GM23338 (cell line): ENCODE data around the gene MRO. TPM values are rescaled to one million over a fixed set of nuclear protein-coding genes. Genes with fewer than 3 reads are reported as not detected.
A peak's percentile ranks its signal among the peaks of the same experiment; 100 is the strongest.

Experiments used
- ATAC-seq: fragments of 200-7000 bp; cut with Tn5 transposase; 3 replicates; pipeline ENCODE4 v1.9.1; 2020
- DNase-seq: peaks from one replicate; pipeline ENCODE4 v3.0.0-alpha.2; 2015; ENCODE audit warnings: low spot score
- H2AFZ ChIP-seq: fragments of 200-600 bp; sonication (generic); 2 replicates; pipeline ENCODE4 v1.8.0; 2016; ENCODE audit warnings: antibody characterized with exemption, mild to moderate bottlenecking, moderate library complexity
- H3F3A ChIP-seq: fragments of 200-600 bp; sonication (generic); replicated peaks from 2 replicates; pipeline ENCODE4 v1.8.0; 2017; ENCODE audit warnings: antibody characterized with exemption, mixed run types, low read depth
- H3K27ac ChIP-seq: fragments of 200-600 bp; sonication (generic); 2 replicates; pipeline ENCODE4 v1.6.1; 2016; ENCODE audit warnings: low read depth
- H3K27me3 ChIP-seq: fragments of 200-600 bp; sonication (generic); 2 replicates; pipeline ENCODE4 v1.8.0; 2016; ENCODE audit warnings: mild to moderate bottlenecking, mixed run types, moderate library complexity; ENCODE audit not compliant: insufficient read depth
- H3K36me3 ChIP-seq: fragments of 200-600 bp; sonication (generic); 2 replicates; pipeline ENCODE4 v1.8.0; 2016; ENCODE audit warnings: mild to moderate bottlenecking; ENCODE audit not compliant: insufficient read depth
- H3K4me1 ChIP-seq: fragments of 200-600 bp; sonication (generic); 2 replicates; pipeline ENCODE4 v1.8.0; 2016; ENCODE audit warnings: mild to moderate bottlenecking, moderate library complexity; ENCODE audit not compliant: insufficient read depth
- H3K4me2 ChIP-seq: fragments of 200-600 bp; sonication (generic); 2 replicates; pipeline ENCODE4 v1.7.1; 2017; ENCODE audit warnings: mixed run types
- H3K4me3 ChIP-seq: fragments of 200-600 bp; sonication (generic); 2 replicates; pipeline ENCODE4 v1.6.1; 2016; ENCODE audit warnings: mixed run types
- H3K79me2 ChIP-seq: fragments of 200-600 bp; sonication (generic); replicated peaks from 2 replicates; pipeline ENCODE4 v1.8.0; 2017; ENCODE audit warnings: mild to moderate bottlenecking; ENCODE audit not compliant: insufficient read depth
- H3K9me2 ChIP-seq: fragments of 200-600 bp; sonication (generic); 2 replicates; pipeline ENCODE4 v1.8.0; 2017; ENCODE audit not compliant: insufficient read depth
- H4K20me1 ChIP-seq: fragments of 200-600 bp; sonication (generic); replicated peaks from 2 replicates; pipeline ENCODE4 v1.8.0; 2017; ENCODE audit warnings: mild to moderate bottlenecking; ENCODE audit not compliant: insufficient read depth
- H3K27ac Mint-ChIP-seq: 2 replicates; pipeline ENCODE4 v1.8.0; 2020; ENCODE audit warnings: inconsistent platforms, mild to moderate bottlenecking, moderate library complexity, mixed read lengths
- H3K27me3 Mint-ChIP-seq: 3 replicates; pipeline ENCODE4 v1.8.0; 2022; ENCODE audit warnings: low read depth, mild to moderate bottlenecking, moderate library complexity, mixed read lengths, inconsistent platforms; ENCODE audit not compliant: insufficient read depth, poor library complexity
- H3K36me3 Mint-ChIP-seq: 3 replicates; pipeline ENCODE4 v1.8.0; 2021; ENCODE audit warnings: low read depth, mild to moderate bottlenecking, inconsistent platforms, moderate library complexity, mixed read lengths
- H3K4me1 Mint-ChIP-seq: 3 replicates; pipeline ENCODE4 v1.8.0; 2020; ENCODE audit warnings: mild to moderate bottlenecking, inconsistent platforms, mixed read lengths
- H3K4me3 Mint-ChIP-seq: 3 replicates; pipeline ENCODE4 v1.8.0; 2021; ENCODE audit warnings: moderate library complexity, mild to moderate bottlenecking, inconsistent platforms, mixed read lengths
- H3K9me3 Mint-ChIP-seq: 3 replicates; pipeline ENCODE4 v1.8.0; 2020; ENCODE audit warnings: moderate library complexity, mild to moderate bottlenecking, inconsistent platforms, mixed read lengths
- CREB1 ChIP-seq: fragments of 250-450 bp; sonication (Bioruptor Pico); IDR thresholded peaks from 2 replicates; pipeline ENCODE4 v1.5.0; 2020; ENCODE audit warnings: low read depth, mild to moderate bottlenecking, moderate library complexity
- ETS1 ChIP-seq: IDR thresholded peaks from 2 replicates; pipeline ENCODE4 v1.6.1; 2016; ENCODE audit warnings: antibody characterized with exemption
- EZH2phosphoT487 ChIP-seq: fragments of 200-600 bp; sonication (generic); IDR thresholded peaks from one replicate; pipeline ENCODE4 v1.8.1; 2018; ENCODE audit warnings: antibody characterized with exemption; ENCODE audit not compliant: unreplicated experiment
- JUNB ChIP-seq: IDR thresholded peaks from one replicate; pipeline ENCODE4 v1.6.1; 2016; ENCODE audit warnings: antibody characterized with exemption; ENCODE audit not compliant: unreplicated experiment
- POLR2AphosphoS5 ChIP-seq: IDR thresholded peaks from 2 replicates; pipeline ENCODE4 v1.6.1; 2016; ENCODE audit warnings: antibody characterized with exemption, low read depth
- REST ChIP-seq: IDR thresholded peaks from one replicate; pipeline ENCODE4 v1.6.1; 2018; ENCODE audit warnings: antibody characterized with exemption; ENCODE audit not compliant: unreplicated experiment
- ZNF114 ChIP-seq: fragments of 250-450 bp; sonication (Bioruptor Pico); IDR thresholded peaks from 2 replicates; pipeline ENCODE4 v1.5.0; 2020; ENCODE audit warnings: mild to moderate bottlenecking, moderate library complexity
- ZNF331 ChIP-seq: fragments of 250-450 bp; sonication (Bioruptor Pico); IDR thresholded peaks from 2 replicates; pipeline ENCODE4 v1.5.0; 2020; ENCODE audit warnings: low read depth, mild to moderate bottlenecking, moderate library complexity
- polyA plus RNA-seq: library from polyadenylated mRNA; unstranded; fragments of >200 nt; fragmentation: Nextera tagmentation; extraction: Ambion mirVana; gene quantifications from 2 replicates; pipeline ENCODE4 v1.2.1, GENCODE V29; 2016
- total RNA-seq: library from RNA; depleted of rRNA; stranded (reverse); fragments of >200 nt; shearing (Covaris generic); gene quantifications from 2 replicates; pipeline ENCODE4 v1.2.3, GENCODE V29; 2014

The MRO gene
- total and polyA plus RNA-seq, 2 experiments from 2014 or later = 0.78 to 0.80 TPM

- no peak overlapping the region for H3K27ac Mint-ChIP-seq
- H3K36me3 Mint-ChIP-seq = no peaks in the 10 kb centered on the region; the same call in 1 of the 3 replicates
- Histone ChIP-seq H3K27ac (no peak overlapping the region), H4K20me1 (no peaks in the 10 kb centered on the region), H3K79me2 (no peaks in the 10 kb centered on the region), H2AFZ (peak overlapping the region; percentile 56; the same call in 1 of the 2 replicates), H3F3A (no peaks in the 10 kb centered on the region), H3K36me3 (no peaks in the 10 kb centered on the region), H3K4me3 (no peak overlapping the region; the same call in 1 of the 2 replicates), H3K27me3 (no peaks in the 10 kb centered on the region), H3K4me2 (peak overlapping the region; percentile 40), H3K4me1 (peaks cover 36% of the 10 kb centered on the region), H3K9me2 (0 out of 2 replicates have a peak, but pooled peaks cover 7% of the 10 kb centered on the region)
- H3K4me1 Mint-ChIP-seq = peaks cover 20% of the 10 kb centered on the region
- peak; percentile 46 for DNase-seq
- ATAC-seq = peak; percentile 22
- peaks cover 4% of the 10 kb centered on the region; the same call in 2 of the 3 replicates for H3K9me3 Mint-ChIP-seq
- H3K27me3 Mint-ChIP-seq = no peaks in the 10 kb centered on the region
- no peak overlapping the region for H3K4me3 Mint-ChIP-seq
- TF ChIP-seq ZNF331 (CRISPR knock-in tag) (no peak), EZH2phosphoT487 (no peak), ZNF114 (CRISPR knock-in tag) (no peak), JUNB (no peak), ETS1 (no peak), CREB1 (no peak), POLR2AphosphoS5 (no peak)
Observed at GRCh38 chr18:50816419-50817166, 3.2 kb downstream of the MRO start.

- no peak overlapping the region for H3K4me2 ChIP-seq
- H3K27ac ChIP-seq = no peak overlapping the region
- peaks cover 20% of the 10 kb centered on the region for H3K4me1 Mint-ChIP-seq
- 0 out of 2 replicates have a peak, but pooled peaks cover 7% of the 10 kb centered on the region for H3K9me2 ChIP-seq
- peaks cover 4% of the 10 kb centered on the region; the same call in 2 of the 3 replicates for H3K9me3 Mint-ChIP-seq
- no peak for DNase-seq
- no peak overlapping the region for H3K27ac Mint-ChIP-seq
- H3K4me3 ChIP-seq = no peak overlapping the region
- no peaks in the 10 kb centered on the region for H3K27me3 Mint-ChIP-seq
- H3K27me3 ChIP-seq = no peaks in the 10 kb centered on the region
- H4K20me1 ChIP-seq = no peaks in the 10 kb centered on the region
- H3F3A ChIP-seq = no peaks in the 10 kb centered on the region
- H3K4me3 Mint-ChIP-seq = no peak overlapping the region
- ATAC-seq = no peak
- no peaks in the 10 kb centered on the region; the same call in 1 of the 3 replicates for H3K36me3 Mint-ChIP-seq
- H3K4me1 ChIP-seq = peaks cover 26% of the 10 kb centered on the region
- no peaks in the 10 kb centered on the region for H3K79me2 ChIP-seq
- no peak overlapping the region for H2AFZ ChIP-seq
- TF ChIP-seq ZNF114 (CRISPR knock-in tag) = no peak
- TF ChIP-seq JUNB = no peak
- TF ChIP-seq REST = no peak
- no peak for TF ChIP-seq ZNF331 (CRISPR knock-in tag)
- no peaks in the 10 kb centered on the region for H3K36me3 ChIP-seq
Observed at GRCh38 chr18:50814395-50814794, 5.4 kb downstream of the MRO start.
